Activated CD8-positive, alpha-beta memory T cell treated with anti-CD3 and anti-CD28 coated beads, Interleukin-2, amount 50 U/mL, for 24 hours (primary cell): Measurements from ENCODE around the gene RAB35.
A peak's percentile ranks its signal among the peaks of the same experiment; 100 is the strongest.

Source experiments
- DNase-seq: peaks from one replicate; pipeline ENCODE4 v3.0.0-alpha.2; 2020; ENCODE audit errors: extremely low read depth

The RAB35 gene

GRCh38 chr12:120132863-120133385 is 16.4 kb upstream of the RAB35 start:
- DNase-seq = no peak

- DNase-seq = no peak
Measured at GRCh38 chr12:120132054-120132836, 15.7 kb upstream of the RAB35 start.

GRCh38 chr12:120131116-120131515 is 14.6 kb upstream of the RAB35 start:
- no peak for DNase-seq

GRCh38 chr12:120130011-120130410 is 13.5 kb upstream of the RAB35 start:
- DNase-seq = no peak

GRCh38 chr12:120126635-120127005 is 10.1 kb upstream of the RAB35 start:
- DNase-seq = no peak

- DNase-seq = no peak
Measured at GRCh38 chr12:120125792-120126634, 9.5 kb upstream of the RAB35 start.

GRCh38 chr12:120125029-120125428 is 8.5 kb upstream of the RAB35 start:
- DNase-seq = no peak

GRCh38 chr12:120121766-120122293 is 5.3 kb upstream of the RAB35 start:
- no peak for DNase-seq

GRCh38 chr12:120121343-120121742 is 4.8 kb upstream of the RAB35 start:
- DNase-seq = no peak

- no peak for DNase-seq
Measured at GRCh38 chr12:120119271-120119973, 2.9 kb upstream of the RAB35 start.

- DNase-seq = no peak
Measured at GRCh38 chr12:120118321-120119061, 1.9 kb upstream of the RAB35 start.

- DNase-seq = no peak
Measured at GRCh38 chr12:120117961-120118320, 1.4 kb upstream of the RAB35 start.

GRCh38 chr12:120116792-120117651 is 469 bp upstream of the RAB35 start:
- DNase-seq = peak; percentile 85

- no peak for DNase-seq
Measured at GRCh38 chr12:120115692-120116440, 687 bp downstream of the RAB35 start.

- DNase-seq = no peak
Measured at GRCh38 chr12:120115066-120115465, 1.5 kb downstream of the RAB35 start.

- no peak for DNase-seq
Measured at GRCh38 chr12:120110550-120111501, 5.7 kb downstream of the RAB35 start.

- DNase-seq = no peak
Measured at GRCh38 chr12:120109570-120110267, 6.8 kb downstream of the RAB35 start.

- DNase-seq = no peak
Measured at GRCh38 chr12:120106151-120106550, 10.4 kb downstream of the RAB35 start.
